Body of pancreas (tissue), 4 donors: Measurements from ENCODE around the gene FPR1.

ENCODE experiments used
- POLR2A ChIP-seq, 3 donors: fragments of 450-650 bp; IDR thresholded peaks; one replicate each; pipeline ENCODE4 v1.6.1; 2016; ENCODE audit warnings: antibody characterized with exemption in 3 of 3, mild to moderate bottlenecking in 2 of 3
- TF ChIP-seq, protein P1 (sequence below), 7 experiments: fragments of 450-650 bp in 4 of 7; fragments of 200-600 bp in 3 of 7; sonication (generic) in 3 of 7; IDR thresholded peaks; one replicate each; pipeline ENCODE4 v1.5.1; 2016 to 2019; ENCODE audit warnings: antibody characterized with exemption in 7 of 7

GRCh38 chr19:51789061-51789795 lies 37.5 kb upstream of the FPR1 start:
- TF ChIP-seq, protein P1, sequence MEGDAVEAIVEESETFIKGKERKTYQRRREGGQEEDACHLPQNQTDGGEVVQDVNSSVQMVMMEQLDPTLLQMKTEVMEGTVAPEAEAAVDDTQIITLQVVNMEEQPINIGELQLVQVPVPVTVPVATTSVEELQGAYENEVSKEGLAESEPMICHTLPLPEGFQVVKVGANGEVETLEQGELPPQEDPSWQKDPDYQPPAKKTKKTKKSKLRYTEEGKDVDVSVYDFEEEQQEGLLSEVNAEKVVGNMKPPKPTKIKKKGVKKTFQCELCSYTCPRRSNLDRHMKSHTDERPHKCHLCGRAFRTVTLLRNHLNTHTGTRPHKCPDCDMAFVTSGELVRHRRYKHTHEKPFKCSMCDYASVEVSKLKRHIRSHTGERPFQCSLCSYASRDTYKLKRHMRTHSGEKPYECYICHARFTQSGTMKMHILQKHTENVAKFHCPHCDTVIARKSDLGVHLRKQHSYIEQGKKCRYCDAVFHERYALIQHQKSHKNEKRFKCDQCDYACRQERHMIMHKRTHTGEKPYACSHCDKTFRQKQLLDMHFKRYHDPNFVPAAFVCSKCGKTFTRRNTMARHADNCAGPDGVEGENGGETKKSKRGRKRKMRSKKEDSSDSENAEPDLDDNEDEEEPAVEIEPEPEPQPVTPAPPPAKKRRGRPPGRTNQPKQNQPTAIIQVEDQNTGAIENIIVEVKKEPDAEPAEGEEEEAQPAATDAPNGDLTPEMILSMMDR (IDR thresholded peaks at IDR 0.05), result no peak
- TF ChIP-seq POLR2A (IDR thresholded peaks at IDR 0.05), result no peak
